GM12878 (cell line): ENCODE measurements around the gene OR8I2. TPM values are rescaled to one million over a fixed set of nuclear protein-coding genes. Genes with fewer than 3 reads are reported as not detected.
"Not testable (repeated sequence)": the region's sequence is repeated elsewhere in the genome, so short reads cannot be mapped to it uniquely, and the experiment has no call there.

Source experiments
- ATAC-seq: fragments of 200-7000 bp; cut with Tn5 transposase; 3 replicates; pipeline ENCODE4 v1.9.1; 2020; ENCODE audit warnings: mild to moderate bottlenecking, moderate library complexity
- BruUV-seq: library from RNA; stranded (reverse); fragments of 400-500 nt; replicated peaks from 2 replicates; lab custom pipeline; 2021; lab: Mats Ljungman, UMichigan
- CTCF ChIA-PET: fragments of 300-600 bp; sonication (Branson Sonifier 250); formaldehyde crosslinking; extraction: SDS; loops from one replicate; lab custom pipeline; 2021; ENCODE audit warnings: inconsistent platforms; lab: Yijun Ruan, JAX
- POLR2A ChIA-PET: fragments of 350-600 bp; formaldehyde crosslinking; extraction: SDS; loops from one replicate; lab custom pipeline; 2021; ENCODE audit warnings: inconsistent platforms; lab: Charles Lee
- RAD21 ChIA-PET: fragments of 300-600 bp; sonication (Branson Sonifier 250); formaldehyde crosslinking; loops from one replicate; lab custom pipeline; 2023; ENCODE audit warnings: antibody characterized with exemption; ENCODE audit not compliant: unreplicated experiment; lab: Charles Lee
- SMC1A ChIA-PET: fragments of 300-600 bp; sonication (Branson Sonifier 250); formaldehyde crosslinking; loops from one replicate; lab custom pipeline; 2023; ENCODE audit not compliant: unreplicated experiment, uncharacterized antibody; lab: Charles Lee
- DNase-seq: peaks from one replicate; pipeline ENCODE4 v3.0.0-alpha.2; 2011; ENCODE audit warnings: low read depth, low spot score
- FAIRE-seq: peaks from 3 replicates; lab custom pipeline; 2011; peaks lifted over from hg19 to GRCh38; lab: Jason Lieb, UNC
- H2AFZ ChIP-seq: 2 replicates; pipeline ENCODE4 v1.6.0; 2011; ENCODE audit warnings: low read depth, low read length, control low read depth; ENCODE audit not compliant: control insufficient read depth
- H3K27ac ChIP-seq: 2 replicates; pipeline ENCODE4 v1.5.1; 2011; ENCODE audit warnings: control low read depth; ENCODE audit not compliant: control insufficient read depth, insufficient read depth
- H3K27me3 ChIP-seq, 2 experiments: replicated peaks in 1 of 2; 2 replicates each; pipeline versions ENCODE4 v1.6.0 to v1.6.1; 2011; ENCODE audit warnings: low read length in 1 of 2; ENCODE audit not compliant: control insufficient read depth in 2 of 2, insufficient read depth in 2 of 2
- H3K36me3 ChIP-seq, 2 experiments: 2 replicates each; pipeline ENCODE4 v1.5.1; 2011; ENCODE audit warnings: low read length in 1 of 2; ENCODE audit not compliant: control insufficient read depth in 2 of 2, insufficient read depth in 2 of 2
- H3K4me1 ChIP-seq: 2 replicates; pipeline ENCODE4 v1.6.1; 2011; ENCODE audit warnings: mild to moderate bottlenecking, low read length, moderate library complexity, mixed read lengths; ENCODE audit not compliant: control insufficient read depth, insufficient read depth
- H3K4me2 ChIP-seq: 2 replicates; pipeline ENCODE4 v1.6.0; 2011; ENCODE audit warnings: control low read depth; ENCODE audit not compliant: control insufficient read depth, insufficient read depth
- H3K4me3 ChIP-seq: fragments of 200-600 bp; sonication (generic); 2 replicates; pipeline ENCODE4 v1.5.1; 2016
- H3K79me2 ChIP-seq: 2 replicates; pipeline ENCODE4 v1.6.0; 2011; ENCODE audit warnings: low read length; ENCODE audit not compliant: control insufficient read depth, insufficient read depth
- H3K9ac ChIP-seq: 2 replicates; pipeline ENCODE4 v1.8.0; 2011; ENCODE audit warnings: low read length, control low read depth, mixed read lengths; ENCODE audit not compliant: control insufficient read depth, insufficient read depth
- H3K9me3 ChIP-seq: replicated peaks from 3 replicates; pipeline ENCODE4 v1.5.1; 2011; ENCODE audit warnings: mild to moderate bottlenecking, low read length; ENCODE audit not compliant: control insufficient read depth, insufficient read depth
- H4K20me1 ChIP-seq: 2 replicates; pipeline ENCODE4 v1.6.0; 2011; ENCODE audit not compliant: control insufficient read depth, insufficient read depth
- ATF7 ChIP-seq: fragments of 450-650 bp; IDR thresholded peaks from 2 replicates; pipeline ENCODE4 v1.6.1; 2016; ENCODE audit warnings: low read depth, mild to moderate bottlenecking
- BCL11A ChIP-seq: IDR thresholded peaks from 2 replicates; pipeline ENCODE4 v1.6.1; 2011; ENCODE audit warnings: low read depth, low read length
- BHLHE40 ChIP-seq, 2 experiments: fragments of 450-650 bp in 1 of 2; IDR thresholded peaks; 2 replicates each; pipeline ENCODE4 v1.6.1; 2011 to 2017; ENCODE audit warnings: low read depth in 2 of 2, borderline replicate concordance in 1 of 2, improper control_type of control experiment in 1 of 2, low read length in 1 of 2, mild to moderate bottlenecking in 1 of 2
- CBFB ChIP-seq: IDR thresholded peaks from 2 replicates; pipeline ENCODE4 v1.6.1; 2016; ENCODE audit warnings: antibody characterized with exemption, low read depth
- CEBPB ChIP-seq, 2 experiments: fragments of 150-350 bp in 1 of 2; IDR thresholded peaks; 2 replicates each; pipeline ENCODE4 v1.6.1; 2012 to 2014; ENCODE audit warnings: low read depth in 2 of 2, low read length in 2 of 2, borderline replicate concordance in 1 of 2, inconsistent platforms in 1 of 2
- CREB1 ChIP-seq: IDR thresholded peaks from 2 replicates; pipeline ENCODE4 v1.6.1; 2012; ENCODE audit warnings: low read depth, mild to moderate bottlenecking, inconsistent platforms
- EED ChIP-seq: sonication (generic); IDR thresholded peaks from 2 replicates; pipeline ENCODE4 v1.6.1; 2016; ENCODE audit warnings: antibody characterized with exemption, low read depth
- ETV6 ChIP-seq, 2 experiments: fragments of 450-650 bp in 1 of 2; IDR thresholded peaks in 1 of 2; conservative IDR thresholded peaks in 1 of 2; 2 replicates each; pipeline ENCODE4 v1.6.1; 2014; ENCODE audit warnings: antibody characterized with exemption in 1 of 2, borderline replicate concordance in 1 of 2, low read depth in 1 of 2, mild to moderate bottlenecking in 1 of 2, moderate library complexity in 1 of 2
- GATAD2B ChIP-seq: fragments of 450-650 bp; conservative IDR thresholded peaks from 2 replicates; pipeline ENCODE4 v1.6.1; 2017; ENCODE audit warnings: low read depth, mild to moderate bottlenecking, moderate library complexity
- MXI1 ChIP-seq: fragments of 150-350 bp; IDR thresholded peaks from 2 replicates; pipeline ENCODE4 v1.6.1; 2011; ENCODE audit warnings: low read depth, mild to moderate bottlenecking, inconsistent platforms, low read length, improper control_type of control experiment
- RAD21 ChIP-seq: IDR thresholded peaks from 2 replicates; pipeline ENCODE4 v1.6.1; 2011; ENCODE audit warnings: mild to moderate bottlenecking, low read depth, low read length, moderate library complexity; ENCODE audit not compliant: insufficient read depth
- STAT1 ChIP-seq: fragments of 450-650 bp; conservative IDR thresholded peaks from 2 replicates; pipeline ENCODE4 v1.6.1; 2014; ENCODE audit warnings: antibody characterized with exemption, mild to moderate bottlenecking
- TCF7 ChIP-seq: IDR thresholded peaks from 2 replicates; pipeline ENCODE4 v1.6.1; 2014; ENCODE audit warnings: antibody characterized with exemption, borderline replicate concordance
- ZNF274 ChIP-seq: IDR thresholded peaks from one replicate; pipeline ENCODE4 v1.8.0; 2011; ENCODE audit not compliant: insufficient read length, insufficient read depth
- WGBS: methylation state at CpG from one replicate; pipeline ENCODE4 v1.1.6; 2016; ENCODE audit warnings: low lambda C conversion rate; ENCODE audit not compliant: insufficient replicate concordance, insufficient coverage; ENCODE audit errors: missing lambda C conversion rate; 5-methylcytosine and 5-hydroxymethylcytosine counted together
- in situ Hi-C: fragments of 300-500 bp; cut with MboI; formaldehyde crosslinking; loops from 9 replicates; pipeline ENCODE4 v1.14.3; 2018; ENCODE audit warnings: mixed read lengths
- intact Hi-C: fragments of 100-400 bp; cut with micrococcal nuclease; formaldehyde crosslinking; loops from one replicate; pipeline ENCODE4 v1.14.2; 2022; ENCODE audit not compliant: unreplicated experiment
- polyA plus RNA-seq, 11 experiments: library from polyadenylated mRNA; depleted of rRNA in 4 of 11; unstranded in 6 of 11; stranded (reverse) in 5 of 11; fragments of >200 nt; fragmentation: Nextera tagmentation in 4 of 11; fragmentation: Illumina TruSeq in 1 of 11; extraction: Ambion mirVana in 4 of 11; extraction: Trizol in 1 of 11; gene quantifications; 1 replicate in 1 of 11; 2 replicates in 10 of 11; pipeline versions ENCODE4 v1.2.1 to v1.2.3, GENCODE V29; 2011 to 2016; ENCODE audit warnings: inconsistent platforms in 2 of 11, missing spikeins in 2 of 11, low read depth in 1 of 11
- total RNA-seq, 4 experiments: library from RNA; depleted of rRNA in 3 of 4; stranded (reverse); fragments of >200 nt in 3 of 4; fragmentation: Illumina TruSeq in 1 of 4; extraction: Trizol in 1 of 4; gene quantifications; 2 replicates each; pipeline versions ENCODE4 v1.2.1 to v1.2.3, GENCODE V29; 2013 to 2021
- TF ChIP-seq, protein P1 (sequence below): fragments of 450-650 bp; IDR thresholded peaks from 2 replicates; pipeline ENCODE4 v1.6.1; 2017; ENCODE audit warnings: antibody characterized with exemption, mild to moderate bottlenecking, moderate library complexity
- TF ChIP-seq, protein P2 (sequence below): fragments of 450-650 bp; IDR thresholded peaks from 2 replicates; pipeline ENCODE4 v1.6.1; 2017; ENCODE audit warnings: low read depth, mild to moderate bottlenecking, moderate library complexity

Gene OR8I2
- total and polyA plus RNA-seq, 10 of the 15 experiments (the other 5 are each of a cell fraction or from before 2014, with no cell fraction given), result not detected

GRCh38 chr11:56140151-56140661 is 47.1 kb downstream of the OR8I2 start, which contains the start of gene OR8J3:
OR8J3 (minus strand) TSS chr11:56140201; CDS start chr11:56137718, 2,483 bp downstream.
- CTCF ChIA-PET, result no interaction called here
- Histone ChIP-seq H3K27me3 (no peaks in the 10 kb centered on the region), H3K36me3 (no peaks in the 10 kb centered on the region), H4K20me1 (no peaks in the 10 kb centered on the region), H3K9ac (no peak within 1 kb of the TSS), H3K79me2 (no peaks in the 10 kb centered on the region), H3K4me3 (no peak within 1 kb of the TSS), H2AFZ (no peak within 1 kb of the TSS), H3K4me2 (no peak within 1 kb of the TSS), H3K4me1 (no peaks in the 10 kb centered on the region), H3K27ac (no peak within 1 kb of the TSS), H3K9me3 (no peaks in the 10 kb centered on the region)
- SMC1A ChIA-PET, result no interaction called here
- BruUV-seq, result no TSS peak
- ATAC-seq (no peak), DNase-seq (no peak), FAIRE-seq (no peak)
- intact Hi-C loops, result no loop called here
- TF ChIP-seq TCF7 (no peak), ETV6 (conservative IDR thresholded peaks at IDR 0.05 in 1 of 2, IDR thresholded peaks at IDR 0.05 in 1 of 2; ENCODE audit: borderline replicate concordance in 1 of 2, low read depth in 1 of 2) (no peak), EED (no peak), CREB1 (no peak), ZNF274 (no peak), RAD21 (no peak), GATAD2B (no peak), BHLHE40 (IDR thresholded peaks at IDR 0.05; ENCODE audit: borderline replicate concordance in 1 of 2, low read depth in 2 of 2, low read length in 1 of 2) (no peak), STAT1 (no peak), CEBPB (IDR thresholded peaks at IDR 0.05; ENCODE audit: borderline replicate concordance in 1 of 2, low read depth in 2 of 2, low read length in 2 of 2) (no peak), BCL11A (no peak), CBFB (no peak), MXI1 (no peak), ATF7 (no peak)
- TF ChIP-seq, protein P1, sequence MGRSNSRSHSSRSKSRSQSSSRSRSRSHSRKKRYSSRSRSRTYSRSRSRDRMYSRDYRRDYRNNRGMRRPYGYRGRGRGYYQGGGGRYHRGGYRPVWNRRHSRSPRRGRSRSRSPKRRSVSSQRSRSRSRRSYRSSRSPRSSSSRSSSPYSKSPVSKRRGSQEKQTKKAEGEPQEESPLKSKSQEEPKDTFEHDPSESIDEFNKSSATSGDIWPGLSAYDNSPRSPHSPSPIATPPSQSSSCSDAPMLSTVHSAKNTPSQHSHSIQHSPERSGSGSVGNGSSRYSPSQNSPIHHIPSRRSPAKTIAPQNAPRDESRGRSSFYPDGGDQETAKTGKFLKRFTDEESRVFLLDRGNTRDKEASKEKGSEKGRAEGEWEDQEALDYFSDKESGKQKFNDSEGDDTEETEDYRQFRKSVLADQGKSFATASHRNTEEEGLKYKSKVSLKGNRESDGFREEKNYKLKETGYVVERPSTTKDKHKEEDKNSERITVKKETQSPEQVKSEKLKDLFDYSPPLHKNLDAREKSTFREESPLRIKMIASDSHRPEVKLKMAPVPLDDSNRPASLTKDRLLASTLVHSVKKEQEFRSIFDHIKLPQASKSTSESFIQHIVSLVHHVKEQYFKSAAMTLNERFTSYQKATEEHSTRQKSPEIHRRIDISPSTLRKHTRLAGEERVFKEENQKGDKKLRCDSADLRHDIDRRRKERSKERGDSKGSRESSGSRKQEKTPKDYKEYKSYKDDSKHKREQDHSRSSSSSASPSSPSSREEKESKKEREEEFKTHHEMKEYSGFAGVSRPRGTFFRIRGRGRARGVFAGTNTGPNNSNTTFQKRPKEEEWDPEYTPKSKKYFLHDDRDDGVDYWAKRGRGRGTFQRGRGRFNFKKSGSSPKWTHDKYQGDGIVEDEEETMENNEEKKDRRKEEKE, result no peak
- TF ChIP-seq, protein P2, sequence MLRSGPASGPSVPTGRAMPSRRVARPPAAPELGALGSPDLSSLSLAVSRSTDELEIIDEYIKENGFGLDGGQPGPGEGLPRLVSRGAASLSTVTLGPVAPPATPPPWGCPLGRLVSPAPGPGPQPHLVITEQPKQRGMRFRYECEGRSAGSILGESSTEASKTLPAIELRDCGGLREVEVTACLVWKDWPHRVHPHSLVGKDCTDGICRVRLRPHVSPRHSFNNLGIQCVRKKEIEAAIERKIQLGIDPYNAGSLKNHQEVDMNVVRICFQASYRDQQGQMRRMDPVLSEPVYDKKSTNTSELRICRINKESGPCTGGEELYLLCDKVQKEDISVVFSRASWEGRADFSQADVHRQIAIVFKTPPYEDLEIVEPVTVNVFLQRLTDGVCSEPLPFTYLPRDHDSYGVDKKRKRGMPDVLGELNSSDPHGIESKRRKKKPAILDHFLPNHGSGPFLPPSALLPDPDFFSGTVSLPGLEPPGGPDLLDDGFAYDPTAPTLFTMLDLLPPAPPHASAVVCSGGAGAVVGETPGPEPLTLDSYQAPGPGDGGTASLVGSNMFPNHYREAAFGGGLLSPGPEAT, result no peak
- RAD21 ChIA-PET, result no interaction called here
- in situ Hi-C loops, result no loop called here
- POLR2A ChIA-PET, result no interaction called here

GRCh38 chr11:56143681-56144080 is 50.6 kb downstream of the OR8I2 start:
- H4K20me1 ChIP-seq, ATAC-seq, H3K4me1 ChIP-seq, H3K9me3 ChIP-seq, CTCF ChIA-PET, BruUV-seq, H3K9ac ChIP-seq, H3K27me3 ChIP-seq, POLR2A ChIA-PET, H3K79me2 ChIP-seq, H3K27ac ChIP-seq, H2AFZ ChIP-seq, RAD21 ChIA-PET, H3K4me3 ChIP-seq, H3K36me3 ChIP-seq, FAIRE-seq, DNase-seq, in situ Hi-C loops, H3K4me2 ChIP-seq, intact Hi-C loops, SMC1A ChIA-PET: not testable (repeated sequence)
- WGBS, result 70% methylated on average over 12 of the region's 30 CpGs
